Measurements from ENCODE around the gene DAGLB.

DAGLB gene

DNA sequence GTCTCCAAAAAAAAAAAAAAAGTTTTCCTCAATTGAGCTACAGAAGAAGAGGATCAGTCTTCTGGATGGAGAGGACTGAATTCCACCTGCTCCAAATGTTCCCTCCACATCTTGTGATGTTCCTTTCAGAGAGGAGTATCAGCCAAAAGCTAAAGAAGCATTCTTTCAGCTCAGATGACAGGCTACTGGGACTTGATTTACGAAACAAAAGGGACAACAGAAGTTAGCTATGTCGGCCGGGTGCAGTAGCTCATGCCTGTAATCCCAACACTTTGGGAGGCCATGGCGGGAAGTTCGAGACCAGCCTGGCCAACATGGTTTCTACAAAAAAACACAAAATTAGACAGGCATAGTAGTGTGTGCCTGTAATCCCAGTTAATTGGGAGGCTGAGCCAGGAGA lies 7.4 kb downstream of the DAGLB start:
- no peak overlapping the region for H3K27ac ChIP-seq (ENCODE audit: low read length)
- peaks cover 0 to 9% of the 10 kb centered on the region in 2 donors for H3K4me1 ChIP-seq (ENCODE audit: control insufficient read depth in 1 of 2, insufficient read depth in 2 of 2, low read length in 2 of 2)
- H3K4me3 ChIP-seq (ENCODE audit: low read depth in 1 of 2, low read length in 2 of 2) = no peak overlapping the region
- H3K9me3 ChIP-seq (ENCODE audit: control insufficient read depth in 1 of 2, low read length in 2 of 2) = no peaks in the 10 kb centered on the region
- peaks cover 19 to 30% of the 10 kb centered on the region in 2 donors for H3K36me3 ChIP-seq (ENCODE audit: control insufficient read depth in 1 of 2, insufficient read depth in 2 of 2, low read length in 2 of 2)
- H3K27me3 ChIP-seq (ENCODE audit: low read depth, low read length) = no peaks in the 10 kb centered on the region

DNA sequence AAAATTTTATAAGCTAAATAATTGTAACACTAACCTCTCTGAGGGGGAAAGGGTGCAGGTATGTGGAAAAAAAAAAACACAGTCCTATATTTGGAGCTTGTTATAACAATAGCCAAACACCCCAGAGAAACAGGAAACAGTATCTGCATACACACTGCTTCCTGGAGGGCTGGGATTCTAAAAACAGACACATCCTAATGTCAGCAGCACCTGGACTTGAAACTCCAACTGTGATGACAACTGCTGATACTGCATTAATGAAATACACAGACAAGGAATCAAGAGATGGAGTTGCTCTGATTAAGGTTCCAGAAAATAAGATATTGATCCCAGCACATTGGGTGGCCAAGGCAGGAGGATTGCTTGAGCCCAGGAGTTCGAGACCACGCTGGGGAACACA lies 9.3 kb downstream of the DAGLB start:
- Histone ChIP-seq H3K9me3 (ENCODE audit: control insufficient read depth in 1 of 2, low read length in 2 of 2) (no peaks in the 10 kb centered on the region), H3K4me1 (ENCODE audit: control insufficient read depth in 1 of 2, insufficient read depth in 2 of 2, low read length in 2 of 2) (peaks cover 0 to 9% of the 10 kb centered on the region in 2 donors), H3K36me3 (ENCODE audit: control insufficient read depth in 1 of 2, insufficient read depth in 2 of 2, low read length in 2 of 2) (peaks cover 12 to 13% of the 10 kb centered on the region in 2 donors), H3K27ac (ENCODE audit: low read length) (no peak overlapping the region), H3K27me3 (ENCODE audit: low read depth, low read length) (no peaks in the 10 kb centered on the region), H3K4me3 (ENCODE audit: low read depth in 1 of 2, low read length in 2 of 2) (no peak overlapping the region)

DNA sequence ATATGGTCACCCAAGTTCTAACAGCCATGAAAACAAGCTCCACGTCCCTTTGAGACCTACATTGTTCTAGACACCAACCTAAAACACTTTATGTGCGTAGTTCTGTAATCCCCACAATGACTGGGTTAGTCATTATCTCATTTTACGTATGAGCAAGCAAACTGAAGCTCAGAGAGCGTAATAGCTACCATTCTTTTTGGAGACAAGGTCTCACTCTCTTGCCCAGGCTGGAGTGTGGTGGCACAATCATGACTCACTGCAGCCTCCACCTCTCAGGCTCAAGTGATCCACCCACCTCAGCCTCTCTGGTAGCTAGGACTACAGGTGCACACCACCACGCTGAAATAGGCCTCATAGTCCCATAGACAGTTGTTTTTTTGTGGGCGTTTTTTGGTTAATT lies 10.5 kb downstream of the DAGLB start:
- H3K27me3 ChIP-seq (ENCODE audit: low read depth, low read length) = no peaks in the 10 kb centered on the region
- no peak overlapping the region for H3K27ac ChIP-seq (ENCODE audit: low read length)
- no peaks in the 10 kb centered on the region for H3K9me3 ChIP-seq (ENCODE audit: control insufficient read depth in 1 of 2, low read length in 2 of 2)
- peaks cover 7 to 11% of the 10 kb centered on the region in 2 donors for H3K36me3 ChIP-seq (ENCODE audit: control insufficient read depth in 1 of 2, insufficient read depth in 2 of 2, low read length in 2 of 2)
- peaks cover 0 to 9% of the 10 kb centered on the region in 2 donors for H3K4me1 ChIP-seq (ENCODE audit: control insufficient read depth in 1 of 2, insufficient read depth in 2 of 2, low read length in 2 of 2)
- H3K4me3 ChIP-seq (ENCODE audit: low read depth in 1 of 2, low read length in 2 of 2) = no peak overlapping the region

DNA sequence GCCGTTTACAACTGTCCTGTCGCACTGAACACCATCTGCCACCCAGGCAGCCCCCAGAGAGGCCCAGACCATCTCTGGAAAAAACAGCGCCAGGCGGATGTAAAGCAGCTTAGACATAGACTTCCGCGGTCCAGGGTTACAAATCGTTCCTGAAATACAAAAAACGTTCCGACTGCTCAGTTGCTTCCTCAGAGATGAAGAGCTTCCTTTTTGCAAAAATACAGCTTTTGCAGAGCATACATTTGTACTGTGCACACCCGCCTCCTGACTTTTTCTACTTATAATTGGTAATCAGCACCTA lies 11.4 kb downstream of the DAGLB start:
- Histone ChIP-seq H3K27ac (ENCODE audit: low read length) (no peak overlapping the region), H3K36me3 (ENCODE audit: control insufficient read depth in 1 of 2, insufficient read depth in 2 of 2, low read length in 2 of 2) (peaks cover 5 to 6% of the 10 kb centered on the region in 2 donors), H3K4me1 (ENCODE audit: control insufficient read depth in 1 of 2, insufficient read depth in 2 of 2, low read length in 2 of 2) (peaks cover 0 to 9% of the 10 kb centered on the region in 2 donors), H3K9me3 (ENCODE audit: control insufficient read depth in 1 of 2, low read length in 2 of 2) (no peaks in the 10 kb centered on the region), H3K4me3 (ENCODE audit: low read depth in 1 of 2, low read length in 2 of 2) (no peak overlapping the region), H3K27me3 (ENCODE audit: low read depth, low read length) (no peaks in the 10 kb centered on the region)

- H3K4me1 ChIP-seq (ENCODE audit: control insufficient read depth in 1 of 2, insufficient read depth in 2 of 2, low read length in 2 of 2) = peaks cover 0 to 9% of the 10 kb centered on the region in 2 donors
- H3K27ac ChIP-seq (ENCODE audit: low read length) = no peak overlapping the region
- H3K36me3 ChIP-seq (ENCODE audit: control insufficient read depth in 1 of 2, insufficient read depth in 2 of 2, low read length in 2 of 2) = peaks cover 5 to 9% of the 10 kb centered on the region in 2 donors
- H3K4me3 ChIP-seq (ENCODE audit: low read depth in 1 of 2, low read length in 2 of 2) = peak overlapping the region in 1 of 2 donors; percentile 21
- no peaks in the 10 kb centered on the region for H3K9me3 ChIP-seq (ENCODE audit: control insufficient read depth in 1 of 2, low read length in 2 of 2)
- H3K27me3 ChIP-seq (ENCODE audit: low read depth, low read length) = no peaks in the 10 kb centered on the region
These were observed 12.0 kb downstream of the DAGLB start for GRCh38 chr7:6435486-6436384.

DNA sequence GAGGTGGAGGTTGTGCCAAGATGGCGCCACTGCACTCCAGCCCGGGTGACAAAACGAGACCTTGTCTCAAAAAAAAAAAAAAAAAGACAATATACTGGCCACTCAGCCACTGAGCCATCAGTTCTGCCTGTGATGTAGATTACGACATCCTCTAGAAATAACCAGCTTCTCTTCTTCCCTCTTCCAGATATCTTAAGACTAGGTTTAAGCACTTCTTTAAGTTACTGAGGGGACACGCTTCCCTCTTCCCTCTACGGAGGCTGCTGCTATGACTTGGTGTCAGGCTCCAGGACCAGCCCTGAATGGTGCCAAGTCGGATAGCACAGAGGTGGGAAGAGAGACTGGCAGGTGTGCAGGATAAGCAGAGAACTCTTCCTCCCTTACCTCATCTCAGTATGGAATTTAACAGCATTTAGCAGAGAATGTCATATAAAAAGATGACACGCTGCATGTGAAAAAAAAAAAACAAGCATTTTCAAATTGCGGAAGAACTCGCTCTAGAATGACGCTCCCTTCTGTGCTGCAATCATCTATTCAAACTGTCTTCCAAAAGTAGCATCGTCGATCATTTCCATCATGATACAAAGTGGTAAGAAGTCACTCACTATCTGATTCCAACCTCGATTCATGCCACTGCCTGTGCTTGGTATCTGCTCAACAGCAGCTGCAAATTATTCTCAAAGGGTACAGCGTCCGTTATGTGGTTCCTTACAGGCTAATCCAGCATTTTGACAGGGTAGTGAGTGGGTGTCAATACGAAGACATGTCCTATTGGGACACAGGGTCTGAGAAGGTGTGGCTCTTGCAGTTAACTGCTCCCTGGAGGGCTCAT lies 13.8 kb downstream of the DAGLB start:
- Histone ChIP-seq H3K27me3 (ENCODE audit: low read depth, low read length) (no peaks in the 10 kb centered on the region), H3K4me3 (ENCODE audit: low read depth in 1 of 2, low read length in 2 of 2) (no peak overlapping the region), H3K9me3 (ENCODE audit: control insufficient read depth in 1 of 2, low read length in 2 of 2) (no peaks in the 10 kb centered on the region), H3K36me3 (ENCODE audit: control insufficient read depth in 1 of 2, insufficient read depth in 2 of 2, low read length in 2 of 2) (peaks cover 8 to 9% of the 10 kb centered on the region in 2 donors), H3K27ac (ENCODE audit: low read length) (peak overlapping the region; percentile 19), H3K4me1 (ENCODE audit: control insufficient read depth in 1 of 2, insufficient read depth in 2 of 2, low read length in 2 of 2) (peaks cover 0 to 9% of the 10 kb centered on the region in 2 donors)

GRCh38 chr7:6432781-6433180 lies 15.0 kb downstream of the DAGLB start:
- no peaks in the 10 kb centered on the region for H3K9me3 ChIP-seq (ENCODE audit: control insufficient read depth in 1 of 2, low read length in 2 of 2)
- peaks cover 9 to 14% of the 10 kb centered on the region in 2 donors for H3K36me3 ChIP-seq (ENCODE audit: control insufficient read depth in 1 of 2, insufficient read depth in 2 of 2, low read length in 2 of 2)
- H3K4me1 ChIP-seq (ENCODE audit: control insufficient read depth in 1 of 2, insufficient read depth in 2 of 2, low read length in 2 of 2) = peaks cover 0 to 9% of the 10 kb centered on the region in 2 donors
- no peaks in the 10 kb centered on the region for H3K27me3 ChIP-seq (ENCODE audit: low read depth, low read length)
- no peak overlapping the region for H3K4me3 ChIP-seq (ENCODE audit: low read depth in 1 of 2, low read length in 2 of 2)
- no peak overlapping the region for H3K27ac ChIP-seq (ENCODE audit: low read length)

DNA sequence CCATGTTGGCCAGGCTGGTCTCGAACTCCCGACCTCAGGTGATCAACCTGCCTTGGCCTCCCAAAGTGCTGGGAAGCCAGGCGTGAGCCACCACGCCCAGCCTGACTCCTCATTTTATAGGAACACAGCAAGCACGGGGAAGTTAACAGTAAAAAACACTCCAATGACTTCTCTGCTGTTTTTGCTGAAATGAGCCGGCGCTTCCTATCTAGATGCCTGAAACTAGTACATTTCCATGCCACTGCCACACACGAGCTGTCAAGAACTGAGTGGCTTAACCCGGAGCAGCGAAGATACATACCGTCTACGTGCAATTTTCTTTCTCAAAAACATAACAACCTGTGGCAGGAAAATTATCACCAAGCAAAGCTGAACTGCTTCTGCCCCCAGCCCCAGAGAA lies 16.8 kb downstream of the DAGLB start:
- H3K27me3 ChIP-seq (ENCODE audit: low read depth, low read length) = no peaks in the 10 kb centered on the region
- no peaks in the 10 kb centered on the region for H3K9me3 ChIP-seq (ENCODE audit: control insufficient read depth in 1 of 2, low read length in 2 of 2)
- peaks cover 0 to 5% of the 10 kb centered on the region in 2 donors for H3K4me1 ChIP-seq (ENCODE audit: control insufficient read depth in 1 of 2, insufficient read depth in 2 of 2, low read length in 2 of 2)
- H3K27ac ChIP-seq (ENCODE audit: low read length) = no peak overlapping the region
- H3K4me3 ChIP-seq (ENCODE audit: low read depth in 1 of 2, low read length in 2 of 2) = no peak overlapping the region
- H3K36me3 ChIP-seq (ENCODE audit: control insufficient read depth in 1 of 2, insufficient read depth in 2 of 2, low read length in 2 of 2) = peaks cover 12 to 20% of the 10 kb centered on the region in 2 donors

DNA sequence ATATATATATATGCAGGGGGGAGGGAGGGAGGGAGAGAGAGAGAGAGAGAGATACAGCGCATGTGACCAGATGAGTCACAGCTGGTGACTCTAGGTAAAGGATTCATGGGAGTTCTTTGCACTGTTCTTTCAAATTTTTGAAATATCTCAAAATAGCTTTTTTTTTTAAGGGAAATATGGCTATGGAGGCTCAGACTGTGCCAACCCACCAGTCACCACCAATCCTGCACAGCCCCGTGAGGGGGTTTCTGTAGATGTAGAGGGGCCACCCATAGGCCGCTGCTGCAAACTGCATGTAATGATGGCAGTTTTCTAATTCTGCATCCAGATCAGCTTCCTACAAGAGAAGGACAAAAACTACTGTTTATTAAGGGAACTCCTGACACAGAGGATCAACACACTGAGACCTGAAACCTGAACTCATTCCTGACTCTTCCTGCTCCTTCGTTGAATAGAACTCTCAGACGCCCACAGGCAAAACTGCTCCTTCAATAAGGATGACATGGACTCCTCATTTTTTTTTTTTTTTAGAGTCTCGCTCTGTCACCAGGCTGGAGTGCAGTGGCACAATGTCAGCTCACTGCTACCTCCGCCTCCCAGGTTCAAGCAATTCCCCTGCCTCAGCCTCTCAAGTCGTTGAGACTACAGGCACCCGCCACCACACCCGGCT lies 17.3 kb downstream of the DAGLB start:
- no peak overlapping the region for H3K27ac ChIP-seq (ENCODE audit: low read length)
- peaks cover 18 to 26% of the 10 kb centered on the region in 2 donors for H3K36me3 ChIP-seq (ENCODE audit: control insufficient read depth in 1 of 2, insufficient read depth in 2 of 2, low read length in 2 of 2)
- H3K4me3 ChIP-seq (ENCODE audit: low read depth in 1 of 2, low read length in 2 of 2) = no peak overlapping the region
- no peaks in the 10 kb centered on the region for H3K27me3 ChIP-seq (ENCODE audit: low read depth, low read length)
- H3K4me1 ChIP-seq (ENCODE audit: control insufficient read depth in 1 of 2, insufficient read depth in 2 of 2, low read length in 2 of 2) = peaks cover 0 to 1% of the 10 kb centered on the region in 2 donors
- no peaks in the 10 kb centered on the region for H3K9me3 ChIP-seq (ENCODE audit: control insufficient read depth in 1 of 2, low read length in 2 of 2)

DNA sequence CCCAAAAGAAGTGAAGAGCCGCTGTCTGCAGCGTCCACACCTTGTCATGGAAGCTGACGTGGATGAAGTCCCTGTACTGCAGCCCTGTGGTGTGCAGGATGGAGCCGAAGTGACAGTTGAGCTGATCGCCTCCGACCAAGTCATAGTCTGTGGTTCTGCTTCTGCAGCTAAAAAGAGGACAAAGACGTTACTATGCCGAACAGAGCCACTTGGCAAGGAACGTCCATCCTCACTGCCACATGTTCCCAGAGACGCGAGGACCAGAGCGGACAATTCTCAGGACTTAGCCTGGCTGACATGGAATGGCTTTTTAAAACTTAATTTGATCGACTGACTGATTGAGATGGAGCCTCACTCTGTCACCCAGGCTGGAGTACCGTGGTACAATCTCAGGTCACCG lies 21.8 kb downstream of the DAGLB start:
- H3K27ac ChIP-seq (ENCODE audit: low read length) = no peak overlapping the region
- peaks cover 8 to 40% of the 10 kb centered on the region in 2 donors for H3K36me3 ChIP-seq (ENCODE audit: control insufficient read depth in 1 of 2, insufficient read depth in 2 of 2, low read length in 2 of 2)

More for the DNA sequence above, 21.8 kb downstream of the DAGLB start:
- no peaks in the 10 kb centered on the region for H3K9me3 ChIP-seq (ENCODE audit: control insufficient read depth in 1 of 2, low read length in 2 of 2)
- H3K27me3 ChIP-seq (ENCODE audit: low read depth, low read length) = no peaks in the 10 kb centered on the region
- H3K4me3 ChIP-seq (ENCODE audit: low read depth in 1 of 2, low read length in 2 of 2) = no peak overlapping the region
- no peaks in the 10 kb centered on the region for H3K4me1 ChIP-seq (ENCODE audit: control insufficient read depth in 1 of 2, insufficient read depth in 2 of 2, low read length in 2 of 2)

Measured in muscle layer of duodenum (tissue), 2 donors.